A673 (cell line): ENCODE results near the gene TRIP11. TPM values are rescaled to one million over a fixed set of nuclear protein-coding genes. Genes with fewer than 3 reads are reported as not detected.

Experiments used
- BruUV-seq: library from RNA; stranded (reverse); fragments of 400-500 nt; replicated peaks from 2 replicates; lab custom pipeline; 2021; lab: Mats Ljungman, UMichigan
- CTCF ChIA-PET: fragments of 300-600 bp; sonication (Branson Sonifier 250); formaldehyde crosslinking; loops from one replicate; lab custom pipeline; 2022; ENCODE audit warnings: antibody characterized with exemption; lab: Charles Lee
- POLR2A ChIA-PET: fragments of 300-600 bp; sonication (Branson Sonifier 250); formaldehyde crosslinking; loops from one replicate; lab custom pipeline; 2022; ENCODE audit warnings: antibody characterized with exemption; ENCODE audit not compliant: low non-redundant PET; lab: Charles Lee
- DNase-seq: peaks from one replicate; pipeline ENCODE4 v3.0.0-alpha.2; 2015; ENCODE audit warnings: low spot score
- H3K27ac ChIP-seq: fragments of 200-600 bp; sonication (generic); 2 replicates; pipeline ENCODE4 v1.5.1; 2016; ENCODE audit warnings: mixed run types, low read depth, mild to moderate bottlenecking, mixed read lengths, antibody characterized with exemption, low read length; ENCODE audit not compliant: poor library complexity, severe bottlenecking
- H3K27me3 ChIP-seq: fragments of 200-600 bp; sonication (generic); replicated peaks from 2 replicates; pipeline ENCODE4 v1.6.1; 2017; ENCODE audit warnings: mixed run types, low read depth, mild to moderate bottlenecking, mixed read lengths, antibody characterized with exemption, low read length; ENCODE audit not compliant: insufficient read depth, poor library complexity
- H3K36me3 ChIP-seq: fragments of 200-600 bp; sonication (generic); 2 replicates; pipeline ENCODE4 v1.6.1; 2016; ENCODE audit warnings: mixed run types, mild to moderate bottlenecking, mixed read lengths, antibody characterized with exemption, low read length; ENCODE audit not compliant: insufficient read depth, poor library complexity, severe bottlenecking
- H3K4me1 ChIP-seq: fragments of 200-600 bp; sonication (generic); 2 replicates; pipeline ENCODE4 v1.6.1; 2017; ENCODE audit warnings: mixed run types, mild to moderate bottlenecking, mixed read lengths, antibody characterized with exemption, low read length; ENCODE audit not compliant: insufficient read depth, poor library complexity, severe bottlenecking
- H3K4me3 ChIP-seq: fragments of 200-600 bp; sonication (generic); 2 replicates; pipeline ENCODE4 v1.5.1; 2016; ENCODE audit warnings: low read depth, mixed run types, mild to moderate bottlenecking, mixed read lengths, low read length; ENCODE audit not compliant: poor library complexity, severe bottlenecking
- H3K9me3 ChIP-seq: fragments of 200-600 bp; sonication (generic); 2 replicates; pipeline ENCODE4 v1.6.1; 2016; ENCODE audit warnings: mixed run types, low read depth, mild to moderate bottlenecking, mixed read lengths, antibody characterized with exemption, low read length; ENCODE audit not compliant: poor library complexity, severe bottlenecking
- CTCF ChIP-seq: fragments of 300-800, 200-600 bp; sonication (generic); conservative IDR thresholded peaks from 2 replicates; pipeline ENCODE4 v1.5.1; 2017; ENCODE audit warnings: low read depth, mild to moderate bottlenecking, antibody characterized with exemption, low read length, moderate library complexity, mixed read lengths
- EZH2 ChIP-seq: fragments of 200-600 bp; sonication (generic); IDR thresholded peaks from 2 replicates; pipeline ENCODE4 v1.6.1; 2017; ENCODE audit warnings: borderline replicate concordance, low read depth, mild to moderate bottlenecking, mixed read lengths, antibody characterized with exemption, low read length; ENCODE audit not compliant: poor library complexity, severe bottlenecking
- intact Hi-C: fragments of 100-400 bp; cut with micrococcal nuclease; formaldehyde crosslinking; loops from one replicate; pipeline ENCODE4 v1.10.0; 2022; ENCODE audit not compliant: unreplicated experiment
- total RNA-seq: library from RNA; stranded (reverse); gene quantifications from 2 replicates; pipeline ENCODE4 v1.2.3, GENCODE V29; 2021

Gene TRIP11
- total RNA-seq, 1 experiment from 2014 or later, result 46.9 TPM

- peaks cover 5% of the 10 kb centered on the region for H3K36me3 ChIP-seq
- no peak overlapping the region for H3K27ac ChIP-seq
- TF ChIP-seq CTCF (no peak), EZH2 (no peak)
- no TSS peak for BruUV-seq
- CTCF ChIA-PET, result no interaction called here
- no peaks in the 10 kb centered on the region for H3K4me1 ChIP-seq
- H3K4me3 ChIP-seq, result no peak overlapping the region
- intact Hi-C loops, result no loop called here
- H3K9me3 ChIP-seq, result no peaks in the 10 kb centered on the region
- POLR2A ChIA-PET, result no interaction called here
- H3K27me3 ChIP-seq, result no peaks in the 10 kb centered on the region
- no peak for DNase-seq
Measured at GRCh38 chr14:91963465-91963864, 76.4 kb downstream of the TRIP11 start.

GRCh38 chr14:91961297-91962220, 78.3 kb downstream of the TRIP11 start:
- BruUV-seq, result no TSS peak
- no peak for DNase-seq
- H3K27me3 ChIP-seq, result no peaks in the 10 kb centered on the region
- no peak overlapping the region for H3K4me3 ChIP-seq
- intact Hi-C loops, result no loop called here
- H3K27ac ChIP-seq, result no peak overlapping the region
- CTCF ChIA-PET, result no interaction called here
- no peak for TF ChIP-seq CTCF
- TF ChIP-seq EZH2, result no peak
- no peaks in the 10 kb centered on the region for H3K9me3 ChIP-seq
- no peaks in the 10 kb centered on the region for H3K4me1 ChIP-seq
- POLR2A ChIA-PET, result no interaction called here
- peaks cover 4% of the 10 kb centered on the region for H3K36me3 ChIP-seq

GRCh38 chr14:91957876-91958313, 82.0 kb downstream of the TRIP11 start:
- BruUV-seq, result no TSS peak
- no peak for DNase-seq
- intact Hi-C loops, result no loop called here
- CTCF ChIA-PET, result no interaction called here
- POLR2A ChIA-PET, result no interaction called here
- TF ChIP-seq CTCF (no peak), EZH2 (no peak)
- no peak overlapping the region for H3K27ac ChIP-seq
- no peaks in the 10 kb centered on the region for H3K9me3 ChIP-seq
- H3K4me3 ChIP-seq, result no peak overlapping the region
- H3K4me1 ChIP-seq, result no peaks in the 10 kb centered on the region
- H3K27me3 ChIP-seq, result no peaks in the 10 kb centered on the region
- no peaks in the 10 kb centered on the region for H3K36me3 ChIP-seq
